RWPE1 (cell line): ENCODE results near the gene MORC2.

Source experiments
- CTCF ChIA-PET: fragments of 350-600 bp; sonication (Branson Sonifier 250); formaldehyde crosslinking; extraction: SDS; loops from one replicate; lab custom pipeline; 2021; lab: Yijun Ruan, JAX
- POLR2A ChIA-PET: fragments of 400-600 bp; formaldehyde crosslinking; extraction: SDS; loops from one replicate; lab custom pipeline; 2020; ENCODE audit warnings: antibody characterized with exemption; ENCODE audit not compliant: low non-redundant PET; lab: Yijun Ruan, JAX
- DNase-seq: peaks from one replicate; pipeline ENCODE4 v3.0.0; 2012; ENCODE audit warnings: low spot score
- H3K27ac ChIP-seq: fragments of 450-650 bp; 2 replicates; pipeline ENCODE4 v1.5.1; 2017
- CTCF ChIP-seq: fragments of 450-650 bp; conservative IDR thresholded peaks from 2 replicates; pipeline ENCODE4 v1.5.1; 2017; ENCODE audit warnings: low read depth, mild to moderate bottlenecking

Gene MORC2

GRCh38 chr22:30955153-30955552 is 13.4 kb downstream of the MORC2 start:
- H3K27ac ChIP-seq: no peak overlapping the region
- ChIA-PET POLR2A (interaction anchor here (0.7 kb wide), 1 partner anchor 108 kb away, joined by 5 read pairs; no protein-coding TSS in a partner anchor), CTCF (interaction anchor here (0.6 kb wide), 1 partner anchor 15 kb away, joined by 3 read pairs; no protein-coding TSS in a partner anchor)
- no peak for TF ChIP-seq CTCF
- no peak for DNase-seq

GRCh38 chr22:30953206-30953605 is 15.4 kb downstream of the MORC2 start:
- ChIA-PET CTCF (interaction anchor here (0.7 kb wide), 1 partner anchor 453 kb away, joined by 3 read pairs; no protein-coding TSS in a partner anchor), POLR2A (no interaction called here)
- no peak overlapping the region for H3K27ac ChIP-seq
- no peak for TF ChIP-seq CTCF
- DNase-seq: no peak

- DNase-seq: no peak
- no peak for TF ChIP-seq CTCF
- ChIA-PET CTCF (interaction anchor here (0.7 to 1.0 kb wide), 3 partner anchors 187 to 327 kb away, joined by 3 to 7 read pairs (median 6); no protein-coding TSS in a partner anchor), POLR2A (no interaction called here)
- H3K27ac ChIP-seq: no peak overlapping the region
Measured at GRCh38 chr22:30949934-30950660, 18.5 kb downstream of the MORC2 start.

- no peak for TF ChIP-seq CTCF
- ChIA-PET CTCF (interaction anchor here (0.5 to 0.7 kb wide), 2 partner anchors 253 to 503 kb away, joined by 3 read pairs; no protein-coding TSS in a partner anchor), POLR2A (no interaction called here)
- no peak overlapping the region for H3K27ac ChIP-seq
- no peak for DNase-seq
Measured at GRCh38 chr22:30948930-30949342, 19.6 kb downstream of the MORC2 start.

GRCh38 chr22:30947816-30948454 is 20.6 kb downstream of the MORC2 start:
- DNase-seq: peak; percentile 13
- TF ChIP-seq CTCF: peak; percentile 49; the same call in 1 of the 2 replicates
- no peak overlapping the region for H3K27ac ChIP-seq
- ChIA-PET POLR2A (no interaction called here), CTCF (interaction anchor here (0.6 kb wide), 1 partner anchor 204 kb away, joined by 3 read pairs; no protein-coding TSS in a partner anchor)

GRCh38 chr22:30947173-30947815 is 21.3 kb downstream of the MORC2 start:
- no peak for TF ChIP-seq CTCF
- peak; percentile 22 for DNase-seq
- CTCF ChIA-PET: interaction anchor here (0.5 to 0.7 kb wide), 5 partner anchors 88 to 389 kb away, joined by 3 to 7 read pairs (median 3); no protein-coding TSS in a partner anchor
- peak overlapping the region; percentile 51 for H3K27ac ChIP-seq
- POLR2A ChIA-PET: no interaction called here
